Activated CD8-positive, alpha-beta memory T cell treated with anti-CD3 and anti-CD28 coated beads, Interleukin-2, amount 50 U/mL, for 24 hours (primary cell): Measurements from ENCODE around the gene KCTD2.

Experiments
- DNase-seq: peaks from one replicate; pipeline ENCODE4 v3.0.0-alpha.2; 2020; ENCODE audit errors: extremely low read depth

Gene KCTD2

GRCh38 chr17:75077496-75078283, 30.7 kb downstream of the KCTD2 start:
- no peak for DNase-seq

DNA sequence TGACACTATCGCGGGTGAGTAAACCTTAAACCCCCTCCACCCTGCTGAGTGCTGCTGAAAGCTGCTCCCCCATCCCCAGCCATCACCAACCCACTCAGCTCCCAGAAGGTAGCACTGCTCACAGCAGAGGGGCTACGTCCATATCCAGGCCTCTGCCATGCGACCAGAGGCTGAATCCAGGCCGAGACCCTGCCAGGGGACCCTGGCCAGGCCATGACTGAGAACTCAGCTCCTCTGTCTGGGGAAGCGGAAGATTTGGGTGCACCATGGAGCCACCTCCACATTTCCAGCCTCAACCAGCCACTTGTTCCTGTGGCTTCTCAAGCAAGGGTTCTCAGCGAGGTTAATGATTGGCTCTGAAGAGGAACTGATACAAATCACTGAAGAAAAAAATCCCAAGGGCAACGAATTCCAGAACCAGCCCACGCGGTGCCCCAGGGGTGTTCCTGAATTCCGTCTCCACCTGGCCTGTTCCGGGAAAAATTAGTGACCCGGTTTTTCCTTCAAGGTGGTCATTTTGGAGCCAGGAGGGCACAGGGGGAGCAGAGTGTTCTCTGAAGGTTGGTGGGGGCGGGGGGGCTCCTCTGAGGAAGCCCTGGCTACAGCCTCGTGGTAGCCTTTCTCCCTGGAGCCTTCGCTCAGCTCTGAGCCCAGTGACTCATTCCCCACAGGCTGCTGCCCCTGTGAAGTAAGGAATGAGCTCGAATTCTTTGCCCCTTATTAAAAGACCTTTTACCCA, 31.4 kb downstream of the KCTD2 start:
- no peak for DNase-seq

GRCh38 chr17:75079023-75079373, 32.0 kb downstream of the KCTD2 start:
- DNase-seq = no peak

DNA sequence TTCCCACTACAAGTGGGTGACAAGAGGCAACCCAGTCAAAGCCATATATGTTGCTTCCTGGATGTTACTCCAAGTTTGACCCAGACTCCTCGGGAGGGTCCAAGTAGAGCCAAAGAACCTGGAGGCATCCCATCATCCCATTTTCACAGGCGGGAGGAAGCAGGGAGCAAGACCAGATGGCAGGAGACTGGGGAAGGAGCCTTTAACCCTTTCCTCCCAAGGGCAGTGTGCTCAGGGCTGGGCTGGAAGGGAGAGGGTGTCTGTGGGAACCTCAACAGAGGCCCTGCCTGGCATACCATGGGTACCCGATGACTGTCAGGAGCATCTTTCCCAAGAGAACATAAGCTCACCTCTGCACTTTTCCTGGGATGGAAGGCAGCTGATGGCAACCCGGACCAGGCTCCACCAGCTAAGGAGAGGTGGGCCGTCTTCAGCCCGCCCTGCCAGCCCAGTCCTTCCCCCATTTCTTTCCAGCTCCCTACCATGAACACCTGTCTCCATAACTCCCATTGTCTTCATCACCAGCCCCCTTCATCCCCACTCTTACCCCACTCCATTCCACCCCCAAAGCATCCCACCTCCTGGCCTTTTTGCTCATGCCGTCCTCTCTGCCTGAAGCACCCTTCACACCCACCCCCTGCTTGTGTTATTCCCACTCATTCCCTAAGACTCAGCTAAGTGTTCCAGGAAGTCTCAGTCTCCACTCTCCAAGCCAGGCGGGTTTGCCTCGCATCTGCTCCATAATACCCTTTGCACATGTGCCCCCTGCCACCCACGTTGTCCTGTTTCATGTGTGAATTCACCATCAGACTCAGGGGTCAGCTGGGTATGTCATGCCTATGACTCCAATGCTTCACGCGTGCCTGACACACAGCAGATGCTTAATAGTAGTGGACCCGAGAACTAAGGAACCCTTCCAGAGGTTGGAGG, 34.9 kb downstream of the KCTD2 start:
- DNase-seq = no peak

DNA sequence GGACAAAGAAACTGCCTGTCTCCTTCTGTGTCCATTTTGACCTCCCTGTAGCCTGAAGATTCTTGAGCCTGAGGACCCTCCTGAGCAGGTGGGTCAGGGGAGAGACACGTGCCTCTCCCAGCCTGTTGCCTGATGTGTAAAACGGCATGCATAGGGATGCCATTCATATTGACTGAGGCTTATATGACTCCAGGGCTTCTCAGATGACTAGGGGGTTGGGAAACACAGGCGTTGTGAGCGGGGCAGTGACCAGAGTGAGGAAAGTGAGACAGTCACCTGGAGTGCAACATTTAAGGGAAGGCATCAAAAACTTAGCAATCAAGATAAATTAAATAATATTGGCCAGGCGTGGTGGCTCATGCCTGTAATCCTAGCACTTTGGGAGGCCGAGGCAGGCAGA, 35.7 kb downstream of the KCTD2 start:
- DNase-seq = no peak

DNA sequence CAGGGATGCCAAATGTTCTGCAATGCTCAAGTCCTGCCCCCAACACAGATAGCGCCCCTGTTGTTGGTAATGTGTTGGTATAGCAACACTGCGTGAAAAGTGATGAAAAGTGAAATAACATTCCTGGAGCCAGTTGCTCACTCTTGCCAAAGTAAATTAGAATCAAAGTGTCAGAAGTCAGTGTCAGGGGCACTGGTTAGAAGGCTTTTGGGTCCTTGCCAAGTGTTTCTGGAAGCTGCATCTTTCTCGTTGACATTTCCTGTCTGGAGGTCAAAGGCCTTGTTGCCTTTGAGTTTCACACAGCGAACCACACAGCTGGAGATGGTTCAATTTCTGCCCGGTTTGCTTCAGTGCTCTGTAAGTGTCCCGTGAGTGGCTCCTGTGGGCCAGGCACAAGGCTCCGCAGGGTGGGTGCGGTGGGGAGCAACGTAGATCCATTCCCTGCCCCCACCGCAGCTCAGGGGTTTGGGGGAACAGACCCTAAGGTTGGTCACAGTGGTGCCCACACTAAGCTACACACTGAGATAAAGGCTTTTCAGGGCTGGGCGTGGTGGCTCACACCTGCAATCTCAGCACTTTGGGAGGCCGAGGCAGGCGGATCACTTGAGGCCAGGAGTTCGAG, 37.1 kb downstream of the KCTD2 start:
- no peak for DNase-seq

DNA sequence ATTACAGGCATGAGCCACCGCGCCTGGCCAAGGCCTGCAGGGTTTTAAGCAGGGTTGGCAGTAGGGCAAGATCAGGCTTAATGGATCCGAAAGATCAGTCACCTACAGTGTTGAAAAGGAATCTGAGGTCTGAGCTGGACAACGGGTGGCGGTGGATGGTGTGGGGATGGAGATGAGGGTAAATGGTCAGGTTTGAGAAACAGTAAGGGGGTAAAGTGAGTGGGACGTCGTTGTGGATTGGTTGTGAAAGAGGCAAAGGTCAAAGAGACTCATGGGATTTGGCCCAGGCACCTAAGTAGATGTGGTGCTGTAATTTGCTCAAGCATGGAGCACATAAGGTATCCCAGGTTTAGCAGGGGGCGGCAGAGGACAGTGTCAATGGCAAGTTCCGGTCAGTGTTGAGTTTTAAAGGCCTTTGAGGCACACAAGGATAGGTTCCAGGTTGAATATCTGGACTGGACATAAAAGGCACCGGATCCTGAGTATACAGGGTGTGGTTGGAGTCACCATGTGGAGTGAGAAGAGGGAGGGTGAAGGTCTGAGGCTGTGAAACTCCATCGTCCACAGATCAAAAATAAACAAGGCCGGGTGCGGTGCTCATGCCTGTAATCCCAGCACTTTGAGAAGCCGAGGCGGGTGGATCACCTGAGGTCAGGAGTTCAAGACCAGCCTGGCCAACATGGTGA, 39.6 kb downstream of the KCTD2 start:
- DNase-seq = no peak

DNA sequence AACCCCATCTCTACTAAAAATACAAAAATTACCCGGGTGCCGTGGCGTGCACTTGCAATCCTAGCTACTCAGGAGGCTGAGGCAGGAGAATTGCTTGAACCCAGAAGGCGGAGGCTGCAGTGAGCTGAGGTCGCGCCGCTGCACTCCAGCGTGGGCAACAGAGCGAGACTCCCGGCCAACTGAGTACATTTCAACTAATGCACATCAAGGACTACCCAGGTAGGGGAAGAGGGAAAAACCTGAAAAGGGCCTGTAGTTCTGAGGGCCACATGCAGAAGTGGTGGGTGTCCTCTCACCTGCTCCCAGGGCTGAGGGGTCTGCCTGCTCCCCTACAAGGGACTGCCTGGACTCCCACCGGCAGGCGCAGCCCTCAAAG, 40.1 kb downstream of the KCTD2 start:
- DNase-seq = no peak

DNA sequence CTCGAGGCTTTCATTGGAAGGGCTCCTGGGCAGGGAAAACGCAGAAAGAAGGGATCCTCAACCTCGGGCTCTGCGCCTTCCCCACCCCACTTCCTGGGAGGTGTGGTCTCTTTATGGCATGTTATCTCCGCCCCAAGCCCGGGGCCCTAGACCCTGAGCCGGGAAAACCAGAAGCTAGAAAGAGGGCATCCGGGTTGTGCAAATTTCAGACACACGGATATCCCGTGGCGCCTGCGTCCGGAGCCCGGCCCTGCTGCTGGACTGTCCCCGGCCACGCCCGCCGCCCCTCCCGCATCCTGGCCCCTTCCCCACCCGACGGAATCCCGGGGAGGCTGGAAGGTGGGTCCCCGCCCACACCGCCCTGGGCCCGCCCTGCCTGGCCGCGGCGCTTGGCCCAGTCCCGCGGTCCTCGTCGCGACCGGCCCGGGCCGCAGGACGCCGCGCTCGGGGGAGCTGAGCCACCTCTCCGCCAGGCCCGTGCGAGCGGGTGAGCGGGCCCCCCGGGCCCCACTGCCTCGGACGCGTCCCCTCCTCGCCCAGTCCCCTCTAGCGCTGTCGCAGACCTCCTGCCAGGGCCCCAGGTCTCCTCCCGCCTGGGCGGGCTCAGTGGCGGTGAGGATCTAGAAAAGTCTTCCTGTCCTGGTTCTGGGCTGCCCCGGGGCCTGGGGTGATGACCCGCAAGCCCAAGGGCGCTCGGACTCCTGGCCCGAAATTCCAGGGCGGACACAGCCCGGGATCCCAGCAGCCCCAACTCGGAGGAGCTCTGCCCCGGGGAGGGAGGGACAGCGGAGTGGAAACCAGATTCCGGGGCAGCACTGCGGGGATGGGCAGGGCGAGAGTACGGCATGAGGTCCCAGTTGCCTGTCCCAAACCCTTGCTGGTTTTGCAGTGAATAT, 40.8 kb downstream of the KCTD2 start, which contains the start of gene SLC16A5:
Gene SLC16A5 (plus strand): TSS at position 397 of the 896 bp plus-strand sequence. CDS start 5,683 bp downstream, outside the sequence.
- no peak for DNase-seq

DNA sequence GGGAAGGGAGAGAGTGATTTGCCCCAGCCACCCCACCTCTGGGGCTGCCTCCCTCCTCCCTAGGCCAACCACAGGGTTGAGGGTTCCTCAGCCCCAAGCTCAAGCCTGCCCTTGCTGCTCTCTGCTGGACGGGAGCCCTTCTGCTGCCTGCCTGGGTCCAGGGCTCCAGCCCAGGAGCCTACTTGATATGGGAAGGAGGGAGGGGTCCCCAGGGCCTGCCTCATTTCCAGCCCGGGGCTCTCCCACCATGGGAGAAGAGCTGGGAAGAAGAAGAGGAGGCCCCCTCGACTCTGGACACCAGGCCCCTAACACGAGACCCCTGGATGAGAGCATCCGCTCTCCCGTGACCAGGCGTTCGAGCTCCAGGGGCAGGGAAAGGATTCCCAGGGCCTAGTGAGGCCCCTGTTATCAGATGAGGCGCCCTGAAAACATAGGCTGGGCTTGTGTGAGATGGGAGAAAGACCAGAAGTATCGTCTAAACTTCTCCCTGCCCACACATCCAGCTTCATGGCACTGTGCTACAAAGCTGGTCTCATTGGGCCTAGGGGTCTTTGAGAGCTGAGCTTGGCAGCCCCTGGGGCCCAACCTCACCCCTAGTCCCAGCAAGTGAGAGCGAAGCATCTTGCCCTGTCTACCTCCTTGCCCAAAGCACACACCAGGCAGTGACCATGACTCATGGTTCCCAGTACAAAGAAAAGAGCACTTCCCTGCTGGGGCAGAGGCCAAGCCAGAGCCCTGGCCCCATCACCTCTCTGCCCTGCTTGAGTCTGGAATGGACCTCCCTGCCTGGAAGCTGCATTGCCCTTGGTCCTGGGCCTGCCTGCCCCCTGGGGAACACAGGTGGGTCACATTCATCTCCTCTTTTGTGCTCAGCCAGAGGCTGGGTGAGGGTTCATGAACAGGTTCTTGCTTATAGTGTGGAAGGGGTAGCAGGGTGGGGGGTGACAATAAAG, 41.7 kb downstream of the KCTD2 start:
- no peak for DNase-seq

GRCh38 chr17:75090871-75091854, 44.1 kb downstream of the KCTD2 start:
- DNase-seq = no peak

GRCh38 chr17:75091855-75092327, 44.9 kb downstream of the KCTD2 start:
- no peak for DNase-seq

GRCh38 chr17:75093548-75094158, 46.6 kb downstream of the KCTD2 start:
- DNase-seq = no peak

DNA sequence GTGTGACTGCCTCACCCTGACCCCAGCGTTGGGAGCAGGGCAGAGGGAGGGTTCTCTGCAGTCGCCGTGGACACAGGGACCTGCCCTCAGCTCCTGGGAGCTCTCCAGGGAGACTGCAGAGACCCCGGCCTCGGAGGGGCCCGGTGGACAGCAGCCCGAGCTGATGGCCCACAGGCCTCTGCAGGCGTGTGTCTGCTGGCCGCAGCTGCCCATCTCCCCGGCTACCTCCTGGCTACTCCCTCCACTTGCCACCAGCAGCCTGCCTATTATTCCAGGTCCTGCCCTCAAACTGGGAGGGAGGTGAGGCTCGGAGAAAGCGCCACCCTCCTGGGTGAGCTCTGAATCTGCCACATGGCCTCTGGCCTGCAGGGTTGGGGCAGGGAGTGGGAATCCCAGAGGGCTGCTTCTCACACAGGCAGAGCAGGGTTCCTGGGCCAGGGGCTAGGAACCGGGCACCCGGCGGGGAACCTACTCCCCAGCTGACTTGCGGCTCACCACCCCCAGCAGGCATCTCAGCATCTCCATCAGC, 47.9 kb downstream of the KCTD2 start:
- no peak for DNase-seq

DNA sequence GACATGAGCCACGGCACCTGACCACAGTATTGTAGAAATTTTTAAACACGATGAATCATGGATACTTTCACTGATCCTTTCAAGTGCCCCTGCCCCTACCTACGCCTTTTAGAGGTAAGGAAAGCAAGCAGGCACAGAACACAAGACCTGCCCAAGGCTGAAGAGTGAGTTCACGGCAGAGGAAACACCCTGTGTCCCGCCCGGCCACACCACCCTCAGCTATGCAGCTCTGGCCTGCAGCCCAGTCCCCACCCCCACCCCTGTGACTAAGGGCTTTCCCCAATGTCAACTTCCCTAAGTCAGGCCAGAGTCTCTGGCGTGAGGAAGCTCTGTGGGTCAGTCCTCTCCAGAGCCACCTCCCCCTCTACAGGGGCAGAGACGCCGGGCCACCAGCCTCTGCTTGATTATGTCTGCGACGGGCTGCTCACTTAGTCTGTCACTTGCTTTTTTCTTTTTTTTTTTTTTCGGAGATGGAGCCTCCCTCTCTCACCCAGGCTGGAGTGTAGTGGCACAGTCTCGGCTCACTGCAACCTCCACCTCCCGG, 49.1 kb downstream of the KCTD2 start:
- DNase-seq = no peak

GRCh38 chr17:75097865-75098264, 50.8 kb downstream of the KCTD2 start:
- no peak for DNase-seq

GRCh38 chr17:75098861-75099260, 51.8 kb downstream of the KCTD2 start:
- no peak for DNase-seq
